ENCODE data around the gene RNF19B. TPM values are rescaled to one million over a fixed set of nuclear protein-coding genes. Genes with fewer than 3 reads are reported as not detected.

Gene RNF19B
- total RNA-seq, 1 donor from 2014 or later = 29.7 TPM

DNA sequence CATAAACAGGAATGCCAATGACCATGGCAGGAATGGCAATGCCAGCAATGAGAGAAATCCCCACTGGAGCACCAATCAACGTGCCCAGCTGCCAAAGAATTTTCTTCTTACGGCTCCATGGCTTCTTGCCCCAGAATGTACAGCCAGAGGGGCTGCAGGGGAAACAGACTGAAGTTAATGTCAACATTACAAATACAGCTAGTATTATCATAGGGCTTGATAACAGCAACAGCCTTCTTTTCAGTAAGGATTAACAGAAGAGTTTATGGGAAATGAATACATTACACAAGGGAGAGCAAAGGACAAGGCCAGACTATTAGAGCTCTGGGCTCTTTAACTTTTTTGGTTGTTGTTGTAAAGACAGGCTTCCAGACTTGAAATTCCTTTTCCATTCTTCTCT is 18.2 kb downstream of the RNF19B start:
- DNase-seq (ENCODE audit: low read depth) = no peak
- TF ChIP-seq, protein P1, sequence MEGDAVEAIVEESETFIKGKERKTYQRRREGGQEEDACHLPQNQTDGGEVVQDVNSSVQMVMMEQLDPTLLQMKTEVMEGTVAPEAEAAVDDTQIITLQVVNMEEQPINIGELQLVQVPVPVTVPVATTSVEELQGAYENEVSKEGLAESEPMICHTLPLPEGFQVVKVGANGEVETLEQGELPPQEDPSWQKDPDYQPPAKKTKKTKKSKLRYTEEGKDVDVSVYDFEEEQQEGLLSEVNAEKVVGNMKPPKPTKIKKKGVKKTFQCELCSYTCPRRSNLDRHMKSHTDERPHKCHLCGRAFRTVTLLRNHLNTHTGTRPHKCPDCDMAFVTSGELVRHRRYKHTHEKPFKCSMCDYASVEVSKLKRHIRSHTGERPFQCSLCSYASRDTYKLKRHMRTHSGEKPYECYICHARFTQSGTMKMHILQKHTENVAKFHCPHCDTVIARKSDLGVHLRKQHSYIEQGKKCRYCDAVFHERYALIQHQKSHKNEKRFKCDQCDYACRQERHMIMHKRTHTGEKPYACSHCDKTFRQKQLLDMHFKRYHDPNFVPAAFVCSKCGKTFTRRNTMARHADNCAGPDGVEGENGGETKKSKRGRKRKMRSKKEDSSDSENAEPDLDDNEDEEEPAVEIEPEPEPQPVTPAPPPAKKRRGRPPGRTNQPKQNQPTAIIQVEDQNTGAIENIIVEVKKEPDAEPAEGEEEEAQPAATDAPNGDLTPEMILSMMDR (IDR thresholded peaks at IDR 0.05; ENCODE audit: insufficient read depth, low read depth, low read length) = no peak
- TF ChIP-seq EZH2 (IDR thresholded peaks at IDR 0.05; ENCODE audit: insufficient read depth, low read length) = no peak
- Histone ChIP-seq H3K4me3 (ENCODE audit: insufficient read depth, low read depth, low read length) (no peak overlapping the region), H3K27me3 (ENCODE audit: insufficient read depth, low read length) (no peaks in the 10 kb centered on the region), H3K9me3 (ENCODE audit: insufficient read depth, low read depth, low read length) (no peaks in the 10 kb centered on the region), H3K36me3 (ENCODE audit: insufficient read depth, low read length) (peaks cover 24% of the 10 kb centered on the region), H3K4me1 (ENCODE audit: insufficient read depth, low read length) (no peaks in the 10 kb centered on the region), H2AFZ (ENCODE audit: low read depth, low read length) (no peak overlapping the region), H3K79me2 (ENCODE audit: insufficient read depth, low read length) (peaks cover 16% of the 10 kb centered on the region), H3K9ac (ENCODE audit: low read length) (no peak overlapping the region), H3K27ac (ENCODE audit: low read depth, low read length) (no peak overlapping the region), H4K20me1 (ENCODE audit: insufficient read depth, low read length) (peaks cover 27% of the 10 kb centered on the region), H3K4me2 (ENCODE audit: low read length) (no peak overlapping the region)
- peaks cover 30% of the 10 kb centered on the region for H3K36me3 Mint-ChIP-seq (ENCODE audit: low read depth, unreplicated experiment)
- no peak for FAIRE-seq
- no peak overlapping the region for H3K4me3 Mint-ChIP-seq (ENCODE audit: unreplicated experiment)
- H3K9me3 Mint-ChIP-seq (ENCODE audit: unreplicated experiment) = no peaks in the 10 kb centered on the region
- H3K4me1 Mint-ChIP-seq (ENCODE audit: low read depth, unreplicated experiment) = peaks cover 10% of the 10 kb centered on the region
- H3K27ac Mint-ChIP-seq (ENCODE audit: unreplicated experiment) = no peak overlapping the region
- no peaks in the 10 kb centered on the region for H3K27me3 Mint-ChIP-seq (ENCODE audit: low read depth, unreplicated experiment)

DNA sequence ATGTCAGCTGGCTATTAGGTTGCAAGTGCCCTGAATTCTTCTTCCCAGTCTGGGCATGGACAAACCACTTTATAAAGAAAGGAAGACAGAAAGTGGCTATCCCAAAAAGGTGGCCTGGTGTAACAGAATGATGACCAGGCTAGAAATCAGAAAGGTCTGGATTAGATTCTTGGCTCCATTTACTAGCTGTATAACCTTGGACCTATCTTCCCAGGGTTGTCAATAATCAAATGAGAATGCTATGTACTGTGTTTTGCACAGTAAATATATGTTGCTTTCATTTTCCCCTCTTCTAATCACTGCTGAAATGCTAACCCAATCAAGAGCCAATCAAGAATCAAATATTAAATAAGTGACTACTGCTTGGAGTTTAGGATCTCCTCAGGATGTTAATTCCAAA is 20.4 kb downstream of the RNF19B start:
- no peaks in the 10 kb centered on the region for H3K9me3 ChIP-seq (ENCODE audit: insufficient read depth, low read depth, low read length)
- FAIRE-seq = no peak
- peaks cover 26% of the 10 kb centered on the region for H3K4me1 Mint-ChIP-seq (ENCODE audit: low read depth, unreplicated experiment)

More for the DNA sequence above, 20.4 kb downstream of the RNF19B start:
- H3K9me3 Mint-ChIP-seq (ENCODE audit: unreplicated experiment) = no peaks in the 10 kb centered on the region
- H3K4me3 ChIP-seq (ENCODE audit: insufficient read depth, low read depth, low read length) = no peak overlapping the region
- DNase-seq (ENCODE audit: low read depth) = no peak
- no peaks in the 10 kb centered on the region for H3K27me3 Mint-ChIP-seq (ENCODE audit: low read depth, unreplicated experiment)
- H3K36me3 Mint-ChIP-seq (ENCODE audit: low read depth, unreplicated experiment) = peaks cover 31% of the 10 kb centered on the region
- H3K9ac ChIP-seq (ENCODE audit: low read length) = no peak overlapping the region
- H3K27ac Mint-ChIP-seq (ENCODE audit: unreplicated experiment) = no peak overlapping the region
- no peak overlapping the region for H3K4me3 Mint-ChIP-seq (ENCODE audit: unreplicated experiment)
- no peak overlapping the region for H2AFZ ChIP-seq (ENCODE audit: low read depth, low read length)
- peaks cover 8% of the 10 kb centered on the region for H3K4me1 ChIP-seq (ENCODE audit: insufficient read depth, low read length)
- H3K79me2 ChIP-seq (ENCODE audit: insufficient read depth, low read length) = no peaks in the 10 kb centered on the region
- no peaks in the 10 kb centered on the region for H3K27me3 ChIP-seq (ENCODE audit: insufficient read depth, low read length)
- H3K27ac ChIP-seq (ENCODE audit: low read depth, low read length) = no peak overlapping the region
- no peak for TF ChIP-seq EZH2 (IDR thresholded peaks at IDR 0.05; ENCODE audit: insufficient read depth, low read length)
- TF ChIP-seq, protein P1 (IDR thresholded peaks at IDR 0.05; ENCODE audit: insufficient read depth, low read depth, low read length) = no peak
- H4K20me1 ChIP-seq (ENCODE audit: insufficient read depth, low read length) = peaks cover 23% of the 10 kb centered on the region
- H3K4me2 ChIP-seq (ENCODE audit: low read length) = no peak overlapping the region
- peaks cover 24% of the 10 kb centered on the region for H3K36me3 ChIP-seq (ENCODE audit: insufficient read depth, low read length)
